K562 (cell line): ENCODE measurements around the gene CUEDC2. TPM values are rescaled to one million over a fixed set of nuclear protein-coding genes. Genes with fewer than 3 reads are reported as not detected.

Source experiments
- BACH1 ChIP-seq: fragments of 200-800 bp; sonication (Bioruptor generic); IDR thresholded peaks from 2 replicates; pipeline ENCODE4 v1.6.1; 2016; ENCODE audit warnings: missing genetic modification characterization, missing compliant biosample characterization
- CREM ChIP-seq: IDR thresholded peaks from 2 replicates; pipeline ENCODE4 v1.6.1; 2014; ENCODE audit warnings: antibody characterized with exemption, low read depth
- FOXJ2 ChIP-seq: fragments of 200-800 bp; sonication (Bioruptor generic); IDR thresholded peaks from 2 replicates; pipeline ENCODE4 v1.6.1; 2016; ENCODE audit warnings: missing genetic modification characterization, missing compliant biosample characterization
- FOXO4 ChIP-seq: fragments of 450-650 bp; formaldehyde crosslinking; IDR thresholded peaks from 2 replicates; pipeline ENCODE4 v1.4.0; 2020; ENCODE audit warnings: mild to moderate bottlenecking, moderate library complexity
- FOXP4 ChIP-seq: sonication (generic); formaldehyde crosslinking; IDR thresholded peaks from 2 replicates; pipeline ENCODE4 v1.8.0; 2022; ENCODE audit warnings: mild to moderate bottlenecking, missing genetic modification reagents, borderline replicate concordance
- GTF2A2 ChIP-seq: IDR thresholded peaks from 2 replicates; pipeline ENCODE4 v1.6.1; 2016; ENCODE audit warnings: mild to moderate bottlenecking, missing genetic modification characterization, missing compliant biosample characterization
- HDAC2 ChIP-seq: fragments of 450-650 bp; IDR thresholded peaks from 2 replicates; pipeline ENCODE4 v1.6.1; 2016; ENCODE audit warnings: mild to moderate bottlenecking
- ID3 ChIP-seq, 2 experiments: fragments of 250-450 bp in 1 of 2; fragments of 450-650 bp in 1 of 2; sonication (Bioruptor Pico) in 1 of 2; IDR thresholded peaks; 2 replicates each; pipeline versions ENCODE4 v1.6.1 to v1.8.0; 2016 to 2021; ENCODE audit warnings: mild to moderate bottlenecking in 2 of 2, moderate library complexity in 2 of 2, missing compliant biosample characterization in 1 of 2, missing genetic modification characterization in 1 of 2
- JUN ChIP-seq, 2 experiments: sonication (generic) in 1 of 2; formaldehyde crosslinking in 1 of 2; IDR thresholded peaks; 2 replicates each; pipeline versions ENCODE4 v1.6.1 to v1.8.0; 2012 to 2022; ENCODE audit warnings: borderline replicate concordance in 2 of 2, mild to moderate bottlenecking in 2 of 2, improper control_type of control experiment in 1 of 2, low read depth in 1 of 2, low read length in 1 of 2, missing genetic modification reagents in 1 of 2
- KLF1 ChIP-seq: fragments of 450-650 bp; IDR thresholded peaks from 2 replicates; pipeline ENCODE4 v1.6.1; 2016; ENCODE audit warnings: missing genetic modification characterization, missing compliant biosample characterization
- LARP7 ChIP-seq: fragments of 450-650 bp; IDR thresholded peaks from 2 replicates; pipeline ENCODE4 v1.6.1; 2016
- LCOR ChIP-seq: sonication (generic); formaldehyde crosslinking; IDR thresholded peaks from 2 replicates; pipeline ENCODE4 v1.8.0; 2022; ENCODE audit warnings: mild to moderate bottlenecking, missing genetic modification reagents
- NCOR1 ChIP-seq: fragments of 450-650 bp; IDR thresholded peaks from 2 replicates; pipeline ENCODE4 v1.6.1; 2016; ENCODE audit warnings: mild to moderate bottlenecking, moderate library complexity
- SMARCA5 ChIP-seq: fragments of 450-650 bp; IDR thresholded peaks from 2 replicates; pipeline ENCODE4 v1.6.1; 2016
- TAF9B ChIP-seq: fragments of 450-650 bp; IDR thresholded peaks from 2 replicates; pipeline ENCODE4 v1.6.1; 2018; ENCODE audit warnings: mild to moderate bottlenecking; ENCODE audit not compliant: partially characterized antibody
- ZBED1 ChIP-seq: IDR thresholded peaks from 2 replicates; pipeline ENCODE4 v1.6.1; 2014
- ZBTB43 ChIP-seq: sonication (generic); formaldehyde crosslinking; IDR thresholded peaks from 2 replicates; pipeline ENCODE4 v1.8.0; 2023; ENCODE audit warnings: mild to moderate bottlenecking, missing genetic modification reagents
- ZBTB49 ChIP-seq: sonication (generic); formaldehyde crosslinking; IDR thresholded peaks from 2 replicates; pipeline ENCODE4 v1.8.0; 2022; ENCODE audit warnings: missing genetic modification reagents, mild to moderate bottlenecking, borderline replicate concordance
- ZNF197 ChIP-seq: fragments of 200-800 bp; sonication (Bioruptor generic); IDR thresholded peaks from 2 replicates; pipeline ENCODE4 v1.6.1; 2016; ENCODE audit warnings: low read depth, missing genetic modification characterization, missing compliant biosample characterization
- ZNF551 ChIP-seq: fragments of 250-450 bp; sonication (Bioruptor Pico); IDR thresholded peaks from 2 replicates; pipeline ENCODE4 v1.5.0; 2021; ENCODE audit warnings: mild to moderate bottlenecking, moderate library complexity
- polyA plus RNA-seq, 8 experiments: library from polyadenylated mRNA; depleted of rRNA in 4 of 8; stranded (reverse) in 5 of 8; unstranded in 3 of 8; fragments of >200 nt; fragmentation: Nextera tagmentation in 2 of 8; fragmentation: Illumina TruSeq in 1 of 8; extraction: Ambion mirVana in 2 of 8; extraction: Trizol in 1 of 8; gene quantifications; 2 replicates each; pipeline versions ENCODE4 v1.2.1 to v1.2.3, GENCODE V29; 2011 to 2014; ENCODE audit warnings: inconsistent platforms in 1 of 8, missing spikeins in 1 of 8
- total RNA-seq, 7 experiments: library from RNA; depleted of rRNA in 6 of 7; stranded (reverse); fragments of >200 nt in 6 of 7; fragmentation: Illumina TruSeq in 2 of 7; extraction: Trizol in 2 of 7; gene quantifications; 2 replicates each; pipeline versions ENCODE4 v1.2.1 to v1.2.3, GENCODE V29; 2011 to 2021; ENCODE audit warnings: low replicate concordance in 1 of 7

Gene CUEDC2
- total and polyA plus RNA-seq, 9 of the 15 experiments (the other 6 are each of a cell fraction or from before 2014, with no cell fraction given), result 8.5 to 48.9 (median 27.4) TPM

GRCh38 chr10:102455893-102456471 lies 23.6 kb upstream of the CUEDC2 start (continued):
- TF ChIP-seq TAF9B, result no peak
- TF ChIP-seq ZNF551, result no peak
- peak; percentile 41; the same call in 1 of the 2 replicates for TF ChIP-seq BACH1 (tag)
- peak; percentile 95 for TF ChIP-seq JUN (IDR thresholded peaks at IDR 0.05; ENCODE audit: borderline replicate concordance, low read depth, low read length)
- TF ChIP-seq JUN (CRISPR knock-in tag; IDR thresholded peaks at IDR 0.05; ENCODE audit: borderline replicate concordance), result no peak
- peak; percentile 52 for TF ChIP-seq CREM
- TF ChIP-seq FOXO4 (CRISPR knock-in tag), result no peak
- TF ChIP-seq GTF2A2, result no peak
- 0 out of 2 replicates have a peak, but pooled peaks have one; percentile 57 for TF ChIP-seq LCOR (CRISPR knock-in tag)
- TF ChIP-seq ZBED1, result no peak
- no peak for TF ChIP-seq FOXP4 (CRISPR knock-in tag)
- TF ChIP-seq LARP7, result no peak
- no peak for TF ChIP-seq ZBTB43 (CRISPR knock-in tag)
- TF ChIP-seq FOXJ2, result peak; percentile 67; the same call in 1 of the 2 replicates
- TF ChIP-seq ZBTB49 (CRISPR knock-in tag), result no peak
- TF ChIP-seq KLF1 (tag), result no peak
- TF ChIP-seq HDAC2, result peak; percentile 82
- peak; percentile 85; the same call in 1 of the 2 replicates for TF ChIP-seq ZNF197 (CRISPR knock-in tag)
- TF ChIP-seq NCOR1, result no peak
- no peak for TF ChIP-seq ID3 (CRISPR knock-in tag; IDR thresholded peaks at IDR 0.05)
- TF ChIP-seq ID3 (tag; IDR thresholded peaks at IDR 0.05), result peak; percentile 73
- no peak for TF ChIP-seq SMARCA5
